ENCODE data around the gene RETREG2. TPM values are rescaled to one million over a fixed set of nuclear protein-coding genes. Genes with fewer than 3 reads are reported as not detected.

RETREG2 gene
- total and polyA plus RNA-seq, 4 donors, result 21.7 to 42.8 (median 37.7) TPM

GRCh38 chr2:219228041-219228910, 50.2 kb downstream of the RETREG2 start:
- Histone ChIP-seq H3K27me3 (ENCODE audit: control insufficient read depth in 4 of 4, insufficient read depth in 4 of 4, low read length in 3 of 4) (no peaks in the 10 kb centered on the region), H3K36me3 (ENCODE audit: control insufficient read depth in 4 of 4, insufficient read depth in 3 of 4, low read depth in 1 of 4, low read length in 3 of 4) (peaks cover 14 to 41% (median 36%) of the 10 kb centered on the region in 4 donors), H3K4me1 (ENCODE audit: control insufficient read depth in 4 of 4, insufficient read depth in 4 of 4, low read length in 3 of 4) (peaks cover 7 to 22% (median 18%) of the 10 kb centered on the region in 4 donors), H3K9me3 (ENCODE audit: control insufficient read depth in 4 of 4, low read length in 3 of 4) (no peaks in the 10 kb centered on the region), H3K9ac (ENCODE audit: low read depth in 1 of 2, low read length in 2 of 2) (peak overlapping the region; percentile 85 to 89), H3K27ac (ENCODE audit: low read depth in 1 of 2, low read length in 2 of 2) (peak overlapping the region; percentile 90 to 97), H3K4me3 (ENCODE audit: low read depth in 1 of 3, low read length in 3 of 3) (peak overlapping the region; percentile 75 to 94 (median 87))
- DNase-seq (ENCODE audit: low spot score), result peak; percentile 55
- WGBS, result 61% methylated on average over 7 of the region's 7 CpGs
- no peak for TF ChIP-seq FOXA1 (IDR thresholded peaks at IDR 0.05)
- no peak for TF ChIP-seq MAX (IDR thresholded peaks at IDR 0.05)
- no peak for TF ChIP-seq HNF4G (IDR thresholded peaks at IDR 0.05)
- no peak for TF ChIP-seq RXRA (IDR thresholded peaks at IDR 0.05)
- no peak for TF ChIP-seq HNF4A (conservative IDR thresholded peaks at IDR 0.05)
- TF ChIP-seq ZBTB33 (IDR thresholded peaks at IDR 0.05), result no peak
- no peak for TF ChIP-seq JUND (IDR thresholded peaks at IDR 0.05)
- no peak for TF ChIP-seq CTCF (IDR thresholded peaks at IDR 0.05; ENCODE audit: low read depth, low read length, missing input control)
- no peak for TF ChIP-seq TAF1 (conservative IDR thresholded peaks at IDR 0.05)
- no peak for TF ChIP-seq ATF3 (IDR thresholded peaks at IDR 0.05)
- TF ChIP-seq YY1 (IDR thresholded peaks at IDR 0.05), result no peak
- no peak for TF ChIP-seq GABPA (IDR thresholded peaks at IDR 0.05 in 1 of 2, conservative IDR thresholded peaks at IDR 0.05 in 1 of 2)
- no peak for TF ChIP-seq NR2F2 (IDR thresholded peaks at IDR 0.05)
- TF ChIP-seq SP1 (IDR thresholded peaks at IDR 0.05), result no peak
- no peak for TF ChIP-seq EGR1 (IDR thresholded peaks at IDR 0.05; ENCODE audit: low read depth in 2 of 2)
- no peak for TF ChIP-seq RAD21 (IDR thresholded peaks at IDR 0.05)

- H3K4me1 ChIP-seq (ENCODE audit: control insufficient read depth in 4 of 4, insufficient read depth in 4 of 4, low read length in 3 of 4), result peaks cover 7 to 22% (median 18%) of the 10 kb centered on the region in 4 donors
- WGBS, result 3% methylated on average over 19 of the region's 19 CpGs
Measured at GRCh38 chr2:219228911-219229304, 50.8 kb downstream of the RETREG2 start.

More at GRCh38 chr2:219228911-219229304, 50.8 kb downstream of the RETREG2 start:
- Histone ChIP-seq H3K27me3 (ENCODE audit: control insufficient read depth in 4 of 4, insufficient read depth in 4 of 4, low read length in 3 of 4) (no peaks in the 10 kb centered on the region), H3K36me3 (ENCODE audit: control insufficient read depth in 4 of 4, insufficient read depth in 3 of 4, low read depth in 1 of 4, low read length in 3 of 4) (peaks cover 8 to 41% (median 36%) of the 10 kb centered on the region in 4 donors), H3K27ac (ENCODE audit: low read depth in 1 of 2, low read length in 2 of 2) (peak overlapping the region; percentile 90 to 97), H3K9me3 (ENCODE audit: control insufficient read depth in 4 of 4, low read length in 3 of 4) (no peaks in the 10 kb centered on the region), H3K9ac (ENCODE audit: low read depth in 1 of 2, low read length in 2 of 2) (peak overlapping the region; percentile 85 to 89), H3K4me3 (ENCODE audit: low read depth in 1 of 3, low read length in 3 of 3) (peak overlapping the region; percentile 75 to 94 (median 87))
- DNase-seq (ENCODE audit: low spot score), result no peak
- TF ChIP-seq JUND (IDR thresholded peaks at IDR 0.05) (no peak), CTCF (IDR thresholded peaks at IDR 0.05; ENCODE audit: low read depth, low read length, missing input control) (no peak), HNF4A (conservative IDR thresholded peaks at IDR 0.05) (no peak), REST (IDR thresholded peaks at IDR 0.05) (no peak), GABPA (IDR thresholded peaks at IDR 0.05 in 1 of 2, conservative IDR thresholded peaks at IDR 0.05 in 1 of 2) (no peak), HNF4G (IDR thresholded peaks at IDR 0.05) (no peak), NR2F2 (IDR thresholded peaks at IDR 0.05) (no peak), FOXA2 (IDR thresholded peaks at IDR 0.05) (no peak), FOXA1 (IDR thresholded peaks at IDR 0.05) (no peak)
